ENCODE results near the gene ATP5PD. TPM values are rescaled to one million over a fixed set of nuclear protein-coding genes. Genes with fewer than 3 reads are reported as not detected.

Gene ATP5PD
- total and polyA plus RNA-seq, 9 donors, result 137 to 331 (median 157) TPM

DNA sequence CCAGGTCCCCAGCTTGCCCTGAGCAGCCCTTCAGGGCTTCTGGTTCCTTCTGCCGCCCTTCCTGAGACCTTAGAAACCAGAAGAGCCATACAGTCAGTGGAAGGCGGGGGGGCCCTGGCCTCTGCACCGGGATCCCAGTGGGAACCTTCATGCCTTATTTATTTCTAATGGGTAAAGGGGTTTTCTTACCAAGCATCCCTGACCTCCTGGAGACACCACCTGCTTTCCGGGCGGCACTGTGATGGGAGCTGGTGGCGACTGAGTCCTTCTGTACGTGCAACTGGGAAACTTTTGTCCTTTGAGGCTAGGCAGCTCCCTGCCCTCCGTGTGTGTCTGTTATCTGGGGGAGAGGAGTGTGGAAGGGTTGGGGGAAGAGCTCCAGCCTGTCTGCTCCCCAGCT is 41.5 kb downstream of the ATP5PD start:
- no peaks in the 10 kb centered on the region for H3K36me3 ChIP-seq
- no peak overlapping the region for H3K27ac ChIP-seq

DNA sequence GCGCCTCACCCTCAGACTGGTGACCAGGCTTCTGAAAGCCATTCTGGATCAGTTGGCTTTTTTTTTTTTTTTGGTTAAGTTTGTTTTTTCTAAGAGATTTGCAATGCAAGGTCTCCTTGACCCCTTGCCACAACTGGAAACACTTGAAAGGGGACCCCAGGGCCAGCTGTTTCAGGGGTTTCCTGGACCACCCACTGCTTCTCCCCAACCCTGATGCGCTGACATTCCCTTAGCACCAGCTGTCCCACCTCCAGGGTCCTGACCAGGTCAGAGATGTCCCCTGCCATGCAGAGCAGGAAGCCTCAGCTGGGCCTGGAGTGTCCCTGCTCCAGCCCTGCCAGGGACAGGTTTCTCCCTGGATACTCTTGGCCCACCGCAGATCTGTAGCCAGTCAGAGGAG is 42.4 kb downstream of the ATP5PD start:
- intact Hi-C loops (cut with DNase I), result no loop called here
- H3K27me3 ChIP-seq, result no peaks in the 10 kb centered on the region
- DNase-seq, result no peak
- no peak overlapping the region for H3K27ac ChIP-seq
- 65 to 81% (median 74%) methylated on average over 3 of the region's 3 CpGs for WGBS, 3 donors
- H3K9me3 ChIP-seq, result no peaks in the 10 kb centered on the region
- H3K4me3 ChIP-seq, result no peak overlapping the region
- no peaks in the 10 kb centered on the region for H3K4me1 ChIP-seq (ENCODE audit: insufficient read depth)
- no peaks in the 10 kb centered on the region for H3K36me3 ChIP-seq
- TF ChIP-seq POLR2A (IDR thresholded peaks at IDR 0.05), result no peak
- TF ChIP-seq, protein P1, sequence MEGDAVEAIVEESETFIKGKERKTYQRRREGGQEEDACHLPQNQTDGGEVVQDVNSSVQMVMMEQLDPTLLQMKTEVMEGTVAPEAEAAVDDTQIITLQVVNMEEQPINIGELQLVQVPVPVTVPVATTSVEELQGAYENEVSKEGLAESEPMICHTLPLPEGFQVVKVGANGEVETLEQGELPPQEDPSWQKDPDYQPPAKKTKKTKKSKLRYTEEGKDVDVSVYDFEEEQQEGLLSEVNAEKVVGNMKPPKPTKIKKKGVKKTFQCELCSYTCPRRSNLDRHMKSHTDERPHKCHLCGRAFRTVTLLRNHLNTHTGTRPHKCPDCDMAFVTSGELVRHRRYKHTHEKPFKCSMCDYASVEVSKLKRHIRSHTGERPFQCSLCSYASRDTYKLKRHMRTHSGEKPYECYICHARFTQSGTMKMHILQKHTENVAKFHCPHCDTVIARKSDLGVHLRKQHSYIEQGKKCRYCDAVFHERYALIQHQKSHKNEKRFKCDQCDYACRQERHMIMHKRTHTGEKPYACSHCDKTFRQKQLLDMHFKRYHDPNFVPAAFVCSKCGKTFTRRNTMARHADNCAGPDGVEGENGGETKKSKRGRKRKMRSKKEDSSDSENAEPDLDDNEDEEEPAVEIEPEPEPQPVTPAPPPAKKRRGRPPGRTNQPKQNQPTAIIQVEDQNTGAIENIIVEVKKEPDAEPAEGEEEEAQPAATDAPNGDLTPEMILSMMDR (IDR thresholded peaks at IDR 0.05), result no peak
- TF ChIP-seq EP300 (IDR thresholded peaks at IDR 0.05), result no peak

More for the DNA sequence above, 41.5 kb downstream of the ATP5PD start:
- Histone ChIP-seq H3K4me1 (ENCODE audit: insufficient read depth) (no peaks in the 10 kb centered on the region), H3K9me3 (no peaks in the 10 kb centered on the region), H3K4me3 (no peak overlapping the region), H3K27me3 (no peaks in the 10 kb centered on the region)
- 85 to 91% (median 90%) methylated on average over 8 of the region's 8 CpGs for WGBS, 3 donors
- TF ChIP-seq, protein P1 (IDR thresholded peaks at IDR 0.05), result no peak
- no peak for TF ChIP-seq POLR2A (IDR thresholded peaks at IDR 0.05)
- no peak for TF ChIP-seq EP300 (IDR thresholded peaks at IDR 0.05)
- intact Hi-C loops (cut with DNase I), result no loop called here
- no peak for DNase-seq

DNA sequence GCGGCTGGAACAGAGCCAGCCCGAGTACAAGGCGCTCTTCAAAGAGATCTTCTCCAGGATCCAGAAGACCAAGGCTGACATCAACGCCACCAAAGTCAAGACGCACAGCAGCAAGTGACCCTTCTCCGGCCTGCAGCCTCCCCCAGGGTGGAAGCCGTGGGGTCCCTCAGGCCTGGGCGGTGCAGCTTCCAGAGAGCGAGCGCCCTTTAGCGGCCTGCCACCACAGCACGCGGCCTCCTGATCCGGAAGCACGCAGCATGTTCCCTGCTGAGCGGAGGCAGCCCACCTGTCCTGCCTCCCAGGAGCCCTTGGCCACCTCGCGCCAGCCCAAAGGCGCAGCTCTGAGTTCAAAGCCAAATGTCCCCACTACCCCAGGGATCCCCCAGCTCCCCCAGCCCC is 42.8 kb downstream of the ATP5PD start:
- WGBS, 3 donors, result 77 to 86% (median 79%) methylated on average over 18 to 19 of the region's 19 CpGs
- Histone ChIP-seq H3K9me3 (no peaks in the 10 kb centered on the region), H3K36me3 (no peaks in the 10 kb centered on the region), H3K27ac (no peak overlapping the region), H3K4me3 (no peak overlapping the region), H3K27me3 (no peaks in the 10 kb centered on the region), H3K4me1 (ENCODE audit: insufficient read depth) (no peaks in the 10 kb centered on the region)
- TF ChIP-seq, protein P1 (IDR thresholded peaks at IDR 0.05), result no peak
- TF ChIP-seq EP300 (IDR thresholded peaks at IDR 0.05), result no peak
- no peak for TF ChIP-seq POLR2A (IDR thresholded peaks at IDR 0.05)
- intact Hi-C loops (cut with DNase I), result no loop called here
- no peak for DNase-seq

DNA sequence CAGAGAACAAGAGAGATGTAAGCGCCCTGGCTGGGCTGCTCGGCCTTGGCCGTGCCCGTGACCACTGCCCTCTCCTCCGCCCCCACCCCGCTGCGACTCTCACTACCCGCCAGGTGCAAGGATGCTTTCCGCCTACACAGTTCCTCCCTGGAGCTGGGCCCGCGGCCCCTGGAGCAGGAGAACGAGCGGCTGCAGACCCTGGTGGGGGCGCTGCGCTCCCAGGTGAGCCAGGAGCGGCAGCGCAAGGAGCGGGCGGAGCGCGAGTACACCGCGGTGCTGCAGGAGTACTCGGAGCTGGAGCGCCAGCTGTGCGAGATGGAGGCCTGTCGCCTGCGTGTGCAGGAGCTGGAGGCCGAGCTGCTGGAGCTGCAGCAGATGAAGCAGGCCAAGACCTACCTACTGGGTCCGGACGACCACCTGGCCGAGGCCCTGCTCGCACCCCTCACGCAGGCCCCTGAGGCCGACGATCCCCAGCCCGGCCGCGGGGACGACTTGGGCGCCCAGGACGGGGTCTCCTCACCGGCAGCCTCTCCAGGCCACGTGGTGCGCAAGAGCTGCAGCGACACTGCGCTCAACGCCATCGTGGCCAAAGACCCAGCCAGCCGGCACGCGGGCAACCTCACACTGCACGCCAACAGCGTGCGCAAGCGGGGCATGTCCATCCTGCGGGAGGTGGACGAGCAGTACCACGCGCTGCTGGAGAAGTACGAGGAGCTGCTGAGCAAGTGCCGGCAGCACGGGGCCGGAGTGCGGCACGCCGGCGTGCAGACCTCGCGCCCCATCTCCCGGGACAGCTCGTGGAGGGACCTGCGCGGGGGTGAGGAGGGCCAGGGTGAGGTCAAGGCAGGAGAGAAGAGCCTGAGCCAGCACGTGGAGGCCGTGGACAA is 43.5 kb downstream of the ATP5PD start:
- Histone ChIP-seq H3K4me1 (ENCODE audit: insufficient read depth) (no peaks in the 10 kb centered on the region), H3K4me3 (no peak overlapping the region), H3K27ac (no peak overlapping the region), H3K9me3 (no peaks in the 10 kb centered on the region), H3K36me3 (no peaks in the 10 kb centered on the region), H3K27me3 (no peaks in the 10 kb centered on the region)
- 80 to 86% (median 80%) methylated on average over 75 to 76 of the region's 76 CpGs for WGBS, 3 donors
- TF ChIP-seq EP300 (IDR thresholded peaks at IDR 0.05) (no peak), POLR2A (IDR thresholded peaks at IDR 0.05) (no peak)
- TF ChIP-seq, protein P1 (IDR thresholded peaks at IDR 0.05), result no peak
- DNase-seq, result no peak
- intact Hi-C loops (cut with DNase I), result no loop called here

Data from ovary (tissue), 9 donors.